ENCODE data around the gene MRPL49. TPM values are rescaled to one million over a fixed set of nuclear protein-coding genes. Genes with fewer than 3 reads are reported as not detected.

MRPL49 gene
- total and polyA plus RNA-seq, 2 of the 13 experiments (the other 11 are each of a cell fraction or from before 2014, with no cell fraction given): 39.2 to 53.3 TPM

DNA sequence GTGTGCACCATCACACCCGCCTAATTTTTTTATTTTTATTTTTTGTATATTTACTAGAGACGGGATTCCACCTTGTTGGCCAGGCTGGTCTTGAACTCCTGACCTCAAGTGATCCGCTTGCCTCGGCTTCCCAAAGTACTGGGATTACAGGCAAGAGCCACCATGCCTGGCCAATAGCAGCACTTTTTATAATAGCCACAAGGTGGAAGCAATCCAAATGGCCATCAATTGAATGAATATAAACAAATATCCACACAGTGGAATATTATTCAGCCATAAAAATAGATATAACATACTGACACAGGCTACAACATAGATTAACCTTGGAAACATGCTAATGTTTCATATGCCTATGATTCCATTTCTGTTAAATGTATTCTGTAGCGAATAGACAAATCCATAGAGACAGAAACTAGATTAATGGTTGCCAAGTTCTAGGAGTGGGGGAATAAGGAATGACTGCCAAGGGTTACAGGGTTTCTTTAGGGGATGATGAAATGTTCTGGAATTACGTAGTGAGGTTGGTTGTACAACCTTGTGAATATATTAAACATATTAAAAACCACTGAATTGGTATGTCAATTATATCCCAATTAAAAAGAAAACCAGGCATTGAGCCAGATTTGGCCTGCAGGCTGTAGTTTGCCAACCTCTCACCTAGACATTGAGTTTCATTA lies 21.3 kb upstream of the MRPL49 start:
- in situ Hi-C loops (cut with HindIII; ENCODE audit: extremely low pct_ligation_motif_present, low pct_unique_long_range_greater_than_20kb): no loop called here
- TF ChIP-seq ZNF761 (CRISPR knock-in tag; conservative IDR thresholded peaks at IDR 0.05) (no peak), MTA1 (CRISPR knock-in tag; IDR thresholded peaks at IDR 0.05; ENCODE audit: borderline replicate concordance) (no peak), RNF2 (conservative IDR thresholded peaks at IDR 0.05; ENCODE audit: low read depth) (no peak), ZNF326 (CRISPR knock-in tag; IDR thresholded peaks at IDR 0.05; ENCODE audit: borderline replicate concordance) (no peak), ZC3H4 (CRISPR knock-in tag; IDR thresholded peaks at IDR 0.05; ENCODE audit: borderline replicate concordance) (no peak), GTF2F1 (IDR thresholded peaks at IDR 0.05; ENCODE audit: low read length) (no peak), ZNF224 (CRISPR knock-in tag; IDR thresholded peaks at IDR 0.05) (no peak), TOE1 (CRISPR knock-in tag; IDR thresholded peaks at IDR 0.05) (no peak), RFX5 (IDR thresholded peaks at IDR 0.05; ENCODE audit: low read depth, low read length) (no peak), NFE2L2 (IDR thresholded peaks at IDR 0.05; ENCODE audit: low read length) (no peak), PRMT3 (CRISPR knock-in tag; IDR thresholded peaks at IDR 0.05; ENCODE audit: borderline replicate concordance, low read depth) (no peak)
- TF ChIP-seq, protein P1, sequence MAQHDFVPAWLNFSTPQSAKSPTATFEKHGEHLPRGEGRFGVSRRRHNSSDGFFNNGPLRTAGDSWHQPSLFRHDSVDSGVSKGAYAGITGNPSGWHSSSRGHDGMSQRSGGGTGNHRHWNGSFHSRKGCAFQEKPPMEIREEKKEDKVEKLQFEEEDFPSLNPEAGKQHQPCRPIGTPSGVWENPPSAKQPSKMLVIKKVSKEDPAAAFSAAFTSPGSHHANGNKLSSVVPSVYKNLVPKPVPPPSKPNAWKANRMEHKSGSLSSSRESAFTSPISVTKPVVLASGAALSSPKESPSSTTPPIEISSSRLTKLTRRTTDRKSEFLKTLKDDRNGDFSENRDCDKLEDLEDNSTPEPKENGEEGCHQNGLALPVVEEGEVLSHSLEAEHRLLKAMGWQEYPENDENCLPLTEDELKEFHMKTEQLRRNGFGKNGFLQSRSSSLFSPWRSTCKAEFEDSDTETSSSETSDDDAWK (CRISPR knock-in tag; IDR thresholded peaks at IDR 0.05): no peak
- TF ChIP-seq, protein P2, sequence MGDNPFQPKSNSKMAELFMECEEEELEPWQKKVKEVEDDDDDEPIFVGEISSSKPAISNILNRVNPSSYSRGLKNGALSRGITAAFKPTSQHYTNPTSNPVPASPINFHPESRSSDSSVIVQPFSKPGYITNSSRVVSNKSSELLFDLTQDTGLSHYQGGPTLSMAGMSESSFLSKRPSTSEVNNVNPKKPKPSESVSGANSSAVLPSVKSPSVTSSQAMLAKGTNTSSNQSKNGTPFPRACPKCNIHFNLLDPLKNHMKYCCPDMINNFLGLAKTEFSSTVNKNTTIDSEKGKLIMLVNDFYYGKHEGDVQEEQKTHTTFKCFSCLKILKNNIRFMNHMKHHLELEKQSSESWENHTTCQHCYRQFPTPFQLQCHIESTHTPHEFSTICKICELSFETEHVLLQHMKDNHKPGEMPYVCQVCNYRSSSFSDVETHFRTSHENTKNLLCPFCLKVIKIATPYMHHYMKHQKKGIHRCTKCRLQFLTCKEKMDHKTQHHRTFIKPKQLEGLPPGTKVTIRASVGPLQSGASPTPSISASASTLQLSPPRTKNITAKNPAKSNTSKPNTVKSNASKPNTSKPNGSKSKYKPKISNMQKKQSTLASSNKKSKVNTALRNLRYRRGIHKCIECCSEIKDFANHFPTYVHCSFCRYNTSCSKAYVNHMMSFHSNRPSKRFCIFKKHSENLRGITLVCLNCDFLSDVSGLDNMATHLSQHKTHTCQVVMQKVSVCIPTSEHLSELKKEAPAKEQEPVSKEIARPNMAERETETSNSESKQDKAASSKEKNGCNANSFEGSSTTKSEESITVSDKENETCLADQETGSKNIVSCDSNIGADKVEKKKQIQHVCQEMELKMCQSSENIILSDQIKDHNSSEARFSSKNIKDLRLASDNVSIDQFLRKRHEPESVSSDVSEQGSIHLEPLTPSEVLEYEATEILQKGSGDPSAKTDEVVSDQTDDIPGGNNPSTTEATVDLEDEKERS (CRISPR knock-in tag; IDR thresholded peaks at IDR 0.05): no peak
- TF ChIP-seq, protein P3, sequence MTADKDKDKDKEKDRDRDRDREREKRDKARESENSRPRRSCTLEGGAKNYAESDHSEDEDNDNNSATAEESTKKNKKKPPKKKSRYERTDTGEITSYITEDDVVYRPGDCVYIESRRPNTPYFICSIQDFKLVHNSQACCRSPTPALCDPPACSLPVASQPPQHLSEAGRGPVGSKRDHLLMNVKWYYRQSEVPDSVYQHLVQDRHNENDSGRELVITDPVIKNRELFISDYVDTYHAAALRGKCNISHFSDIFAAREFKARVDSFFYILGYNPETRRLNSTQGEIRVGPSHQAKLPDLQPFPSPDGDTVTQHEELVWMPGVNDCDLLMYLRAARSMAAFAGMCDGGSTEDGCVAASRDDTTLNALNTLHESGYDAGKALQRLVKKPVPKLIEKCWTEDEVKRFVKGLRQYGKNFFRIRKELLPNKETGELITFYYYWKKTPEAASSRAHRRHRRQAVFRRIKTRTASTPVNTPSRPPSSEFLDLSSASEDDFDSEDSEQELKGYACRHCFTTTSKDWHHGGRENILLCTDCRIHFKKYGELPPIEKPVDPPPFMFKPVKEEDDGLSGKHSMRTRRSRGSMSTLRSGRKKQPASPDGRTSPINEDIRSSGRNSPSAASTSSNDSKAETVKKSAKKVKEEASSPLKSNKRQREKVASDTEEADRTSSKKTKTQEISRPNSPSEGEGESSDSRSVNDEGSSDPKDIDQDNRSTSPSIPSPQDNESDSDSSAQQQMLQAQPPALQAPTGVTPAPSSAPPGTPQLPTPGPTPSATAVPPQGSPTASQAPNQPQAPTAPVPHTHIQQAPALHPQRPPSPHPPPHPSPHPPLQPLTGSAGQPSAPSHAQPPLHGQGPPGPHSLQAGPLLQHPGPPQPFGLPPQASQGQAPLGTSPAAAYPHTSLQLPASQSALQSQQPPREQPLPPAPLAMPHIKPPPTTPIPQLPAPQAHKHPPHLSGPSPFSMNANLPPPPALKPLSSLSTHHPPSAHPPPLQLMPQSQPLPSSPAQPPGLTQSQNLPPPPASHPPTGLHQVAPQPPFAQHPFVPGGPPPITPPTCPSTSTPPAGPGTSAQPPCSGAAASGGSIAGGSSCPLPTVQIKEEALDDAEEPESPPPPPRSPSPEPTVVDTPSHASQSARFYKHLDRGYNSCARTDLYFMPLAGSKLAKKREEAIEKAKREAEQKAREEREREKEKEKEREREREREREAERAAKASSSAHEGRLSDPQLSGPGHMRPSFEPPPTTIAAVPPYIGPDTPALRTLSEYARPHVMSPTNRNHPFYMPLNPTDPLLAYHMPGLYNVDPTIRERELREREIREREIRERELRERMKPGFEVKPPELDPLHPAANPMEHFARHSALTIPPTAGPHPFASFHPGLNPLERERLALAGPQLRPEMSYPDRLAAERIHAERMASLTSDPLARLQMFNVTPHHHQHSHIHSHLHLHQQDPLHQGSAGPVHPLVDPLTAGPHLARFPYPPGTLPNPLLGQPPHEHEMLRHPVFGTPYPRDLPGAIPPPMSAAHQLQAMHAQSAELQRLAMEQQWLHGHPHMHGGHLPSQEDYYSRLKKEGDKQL (CRISPR knock-in tag; IDR thresholded peaks at IDR 0.05; ENCODE audit: low read depth): no peak

More for the DNA sequence above, 21.3 kb upstream of the MRPL49 start:
- H3K9me3 ChIP-seq (ENCODE audit: low read length): no peaks in the 10 kb centered on the region
- POLR2A ChIA-PET: interaction anchor here (0.7 to 8.1 kb wide), 2 partner anchors 10 to 11 kb away, joined by 3 to 86 read pairs; partner anchors contain the start of gene TM7SF2
- H3K9ac ChIP-seq (ENCODE audit: insufficient read depth, low read depth, low read length): no peak overlapping the region
- H3K4me2 ChIP-seq (ENCODE audit: low read depth, low read length): no peak overlapping the region
- no peaks in the 10 kb centered on the region; a peak in 1 of 5 replicates for H3K27me3 ChIP-seq (ENCODE audit: control insufficient read depth in 1 of 2, insufficient read depth in 2 of 2, low read length in 2 of 2)
- WGBS (ENCODE audit: low lambda C conversion rate): 95% methylated on average over 6 of the region's 6 CpGs
- intact Hi-C loops (cut with micrococcal nuclease; ENCODE audit: unreplicated experiment): no loop called here
- no peak for ATAC-seq
- H4K20me1 ChIP-seq (ENCODE audit: insufficient read depth, low read length): no peaks in the 10 kb centered on the region
- H2AFZ ChIP-seq (ENCODE audit: low read length): no peak overlapping the region
- peaks cover 5% of the 10 kb centered on the region for H3K79me2 ChIP-seq (ENCODE audit: insufficient read depth, low read length)
- H3K36me3 ChIP-seq (replicated peaks in 1 of 2; ENCODE audit: control insufficient read depth in 1 of 2, insufficient read depth in 2 of 2, low read length in 2 of 2): peaks cover 3 to 12% of the 10 kb centered on the region in 2 experiments; a peak in 3 of 5 replicates
- peaks cover 13% of the 10 kb centered on the region for H3K4me1 ChIP-seq (ENCODE audit: insufficient read depth, low read length)
- no TSS peak for BruUV-seq (replicated peaks)
- CTCF ChIA-PET (ENCODE audit: low intra/inter-chr PET ratio, low total read pairs): no interaction called here
- no peak overlapping the region for H3K27ac ChIP-seq (ENCODE audit: extremely low read length, insufficient read depth, low read length)
- FAIRE-seq: no peak
- H3K4me3 ChIP-seq (replicated peaks in 1 of 3; ENCODE audit: insufficient read depth in 1 of 3, low read depth in 2 of 3, low read length in 3 of 3): no peak overlapping the region
- DNase-seq (ENCODE audit: low spot score): no peak

Data from HepG2 (cell line).